ENCODE data around the gene TTC23L. TPM values are rescaled to one million over a fixed set of nuclear protein-coding genes. Genes with fewer than 3 reads are reported as not detected.

Gene TTC23L
- total RNA-seq, 2 donors from 2014 or later = 0.35 TPM; not detected in 1

- no peak for DNase-seq
- TF ChIP-seq CTCF (IDR thresholded peaks at IDR 0.05) = no peak
- no peak overlapping the region for H3K9ac ChIP-seq (ENCODE audit: low read depth in 2 of 2, low read length in 2 of 2)
- H3K27ac ChIP-seq = no peak overlapping the region
- no peak overlapping the region for H3K4me3 ChIP-seq
- peaks cover 8% of the 10 kb centered on the region for H3K4me1 ChIP-seq
- H3K27me3 ChIP-seq = no peaks in the 10 kb centered on the region
- H3K36me3 ChIP-seq = no peaks in the 10 kb centered on the region
- H3K9me3 ChIP-seq = no peaks in the 10 kb centered on the region
- intact Hi-C loops (cut with DNase I) = no loop called here
Measured at GRCh38 chr5:34926318-34926888, 87.4 kb downstream of the TTC23L start.

GRCh38 chr5:34927785-34928184 lies 88.8 kb downstream of the TTC23L start:
- Histone ChIP-seq H3K36me3 (no peaks in the 10 kb centered on the region), H3K27me3 (no peaks in the 10 kb centered on the region), H3K4me1 (peaks cover 8% of the 10 kb centered on the region), H3K27ac (no peak overlapping the region), H3K9ac (ENCODE audit: low read depth in 2 of 2, low read length in 2 of 2) (no peak overlapping the region), H3K4me3 (no peak overlapping the region), H3K9me3 (no peaks in the 10 kb centered on the region)
- intact Hi-C loops (cut with DNase I) = no loop called here
- TF ChIP-seq CTCF (IDR thresholded peaks at IDR 0.05) = no peak
- DNase-seq = no peak

GRCh38 chr5:34928267-34928666 lies 89.3 kb downstream of the TTC23L start:
- no peak for DNase-seq
- Histone ChIP-seq H3K4me1 (peaks cover 8% of the 10 kb centered on the region), H3K27ac (no peak overlapping the region), H3K36me3 (no peaks in the 10 kb centered on the region), H3K4me3 (no peak overlapping the region), H3K27me3 (no peaks in the 10 kb centered on the region), H3K9ac (ENCODE audit: low read depth in 2 of 2, low read length in 2 of 2) (no peak overlapping the region), H3K9me3 (no peaks in the 10 kb centered on the region)
- TF ChIP-seq CTCF (IDR thresholded peaks at IDR 0.05) = no peak
- intact Hi-C loops (cut with DNase I) = no loop called here

GRCh38 chr5:34929134-34929719 lies 90.3 kb downstream of the TTC23L start, which contains the start of gene DNAJC21:
DNAJC21 (plus strand) TSS chr5:34929559; CDS start chr5:34929820, 261 bp downstream.
- peak within 1 kb of the TSS; percentile 85 to 96 for H3K9ac ChIP-seq (ENCODE audit: low read depth in 2 of 2, low read length in 2 of 2)
- H3K9me3 ChIP-seq = no peaks in the 10 kb centered on the region
- peak within 1 kb of the TSS; percentile 91 for H3K27ac ChIP-seq
- H3K4me1 ChIP-seq = peaks cover 8% of the 10 kb centered on the region
- TF ChIP-seq CTCF (IDR thresholded peaks at IDR 0.05) = no peak
- H3K27me3 ChIP-seq = no peaks in the 10 kb centered on the region
- peak within 1 kb of the TSS; percentile 60 for H3K4me3 ChIP-seq
- intact Hi-C loops (cut with DNase I) = no loop called here
- peak; percentile 98 for DNase-seq
- H3K36me3 ChIP-seq = no peaks in the 10 kb centered on the region

- Histone ChIP-seq H3K9ac (ENCODE audit: low read depth in 2 of 2, low read length in 2 of 2) (peak overlapping the region; percentile 85 to 96), H3K36me3 (no peaks in the 10 kb centered on the region), H3K27me3 (no peaks in the 10 kb centered on the region), H3K4me1 (peaks cover 8% of the 10 kb centered on the region), H3K9me3 (no peaks in the 10 kb centered on the region), H3K4me3 (peak overlapping the region; percentile 60), H3K27ac (peak overlapping the region; percentile 91)
- TF ChIP-seq CTCF (IDR thresholded peaks at IDR 0.05) = no peak
- intact Hi-C loops (cut with DNase I) = no loop called here
- peak; percentile 88 for DNase-seq
Measured at GRCh38 chr5:34929720-34930461, 90.9 kb downstream of the TTC23L start.
